Endothelial cell of umbilical vein (primary cell): ENCODE data around the gene XXYLT1. TPM values are rescaled to one million over a fixed set of nuclear protein-coding genes. Genes with fewer than 3 reads are reported as not detected.

Source experiments
- BruUV-seq: library from RNA; stranded (reverse); fragments of 400-500 nt; replicated peaks from 2 replicates; lab custom pipeline; 2021; lab: Mats Ljungman, UMichigan
- CTCF ChIA-PET: fragments of 300-600, 350-600 bp; sonication (Branson Sonifier 250); formaldehyde crosslinking; loops from one replicate; lab custom pipeline; 2021; ENCODE audit warnings: antibody characterized with exemption, inconsistent platforms; lab: Charles Lee
- POLR2A ChIA-PET: fragments of 300-600, 350-600 bp; sonication (Branson Sonifier 250); formaldehyde crosslinking; loops from one replicate; lab custom pipeline; 2021; ENCODE audit warnings: antibody characterized with exemption, inconsistent platforms; lab: Charles Lee
- DNase-seq: peaks from one replicate; pipeline ENCODE4 v3.0.0-alpha.2; 2011; ENCODE audit warnings: low read depth, low spot score
- FAIRE-seq: peaks from 2 replicates; lab custom pipeline; 2011; peaks lifted over from hg19 to GRCh38; lab: Jason Lieb, UNC
- H2AFZ ChIP-seq: 2 replicates; pipeline ENCODE4 v1.6.0; 2012; ENCODE audit warnings: low read depth, low read length, control low read depth, inconsistent platforms
- H3K27ac ChIP-seq: 2 replicates; pipeline ENCODE4 v1.5.1; 2011; ENCODE audit warnings: low read depth, mild to moderate bottlenecking, control low read depth, low read length, moderate library complexity; ENCODE audit not compliant: insufficient read depth
- H3K27me3 ChIP-seq, 2 experiments: 2 replicates each; pipeline versions ENCODE4 v1.6.0 to v1.6.1; 2011; ENCODE audit warnings: low read length in 2 of 2, mixed read lengths in 1 of 2; ENCODE audit not compliant: control insufficient read depth in 2 of 2, insufficient read depth in 2 of 2
- H3K36me3 ChIP-seq, 2 experiments: 2 replicates in 1 of 2; 3 replicates in 1 of 2; pipeline ENCODE4 v1.5.1; 2011; ENCODE audit warnings: low read length in 2 of 2, mild to moderate bottlenecking in 1 of 2, moderate library complexity in 1 of 2; ENCODE audit not compliant: control insufficient read depth in 2 of 2, insufficient read depth in 2 of 2; ENCODE audit errors: extremely low read depth in 1 of 2
- H3K4me1 ChIP-seq: 3 replicates; pipeline ENCODE4 v1.5.1; 2011; ENCODE audit warnings: mild to moderate bottlenecking, low read length; ENCODE audit not compliant: control insufficient read depth, insufficient read depth; ENCODE audit errors: extremely low read depth
- H3K4me2 ChIP-seq: 2 replicates; pipeline ENCODE4 v1.6.1; 2011; ENCODE audit warnings: low read length, control low read depth, mixed read lengths; ENCODE audit not compliant: insufficient read depth
- H3K4me3 ChIP-seq, 3 experiments: fragments of 200-600 bp in 1 of 3; sonication (generic), shearing (Covaris generic) in 1 of 3; replicated peaks in 1 of 3; 2 replicates each; pipeline ENCODE4 v1.5.1; 2011 to 2016; ENCODE audit warnings: control low read depth in 3 of 3, low read length in 3 of 3, mild to moderate bottlenecking in 2 of 3, inconsistent platforms in 1 of 3, low read depth in 1 of 3, moderate library complexity in 1 of 3; ENCODE audit not compliant: insufficient read depth in 1 of 3
- H3K79me2 ChIP-seq: 2 replicates; pipeline ENCODE4 v1.6.0; 2012; ENCODE audit warnings: low read length, inconsistent platforms; ENCODE audit not compliant: control insufficient read depth, insufficient read depth
- H3K9ac ChIP-seq: replicated peaks from 2 replicates; pipeline ENCODE3; 2011; ENCODE audit warnings: low read length, control low read depth; ENCODE audit not compliant: insufficient read depth; ENCODE audit errors: extremely low read depth
- H3K9me1 ChIP-seq: replicated peaks from 3 replicates; pipeline ENCODE4 v1.6.0; 2011; ENCODE audit warnings: mild to moderate bottlenecking, low read length; ENCODE audit not compliant: control insufficient read depth, insufficient read depth; ENCODE audit errors: extremely low read depth
- H3K9me3 ChIP-seq: replicated peaks from 2 replicates; pipeline ENCODE4 v1.5.1; 2012; ENCODE audit warnings: low read length, inconsistent platforms; ENCODE audit not compliant: control insufficient read depth, insufficient read depth
- H4K20me1 ChIP-seq: replicated peaks from 2 replicates; pipeline ENCODE3; 2011; ENCODE audit warnings: mild to moderate bottlenecking, low read length; ENCODE audit not compliant: control insufficient read depth, insufficient read depth; ENCODE audit errors: extremely low read depth
- CTCF ChIP-seq, 2 donors: IDR thresholded peaks; 1 replicate in 1 of 2; 2 replicates in 1 of 2; pipeline ENCODE4 v1.5.1; 2011; ENCODE audit warnings: low read length in 2 of 2, mild to moderate bottlenecking in 2 of 2, moderate library complexity in 2 of 2, control low read depth in 1 of 2, inconsistent platforms in 1 of 2, low read depth in 1 of 2; ENCODE audit not compliant: insufficient read depth in 1 of 2; ENCODE audit errors: extremely low read depth in 1 of 2
- FOS ChIP-seq: IDR thresholded peaks from 2 replicates; pipeline ENCODE4 v1.6.1; 2011; ENCODE audit warnings: mild to moderate bottlenecking, low read length, moderate library complexity, borderline replicate concordance; ENCODE audit not compliant: insufficient read depth
- GATA2 ChIP-seq: IDR thresholded peaks from 2 replicates; pipeline ENCODE4 v1.7.0; 2011; ENCODE audit warnings: low read depth, mild to moderate bottlenecking, moderate library complexity, mixed read lengths, low read length; ENCODE audit not compliant: insufficient read length, insufficient read depth
- MAX ChIP-seq: IDR thresholded peaks from 2 replicates; pipeline ENCODE4 v1.6.1; 2011; ENCODE audit not compliant: insufficient read depth, insufficient read length
- POLR2A ChIP-seq: IDR thresholded peaks from 2 replicates; pipeline ENCODE4 v1.6.1; 2012; ENCODE audit warnings: low read depth, mild to moderate bottlenecking, control low read depth, low read length
- POLR2AphosphoS5 ChIP-seq: IDR thresholded peaks from 2 replicates; pipeline ENCODE4 v1.6.1; 2012; ENCODE audit warnings: low read depth, mild to moderate bottlenecking, control low read depth, low read length, moderate library complexity; ENCODE audit not compliant: insufficient read depth
- dilution Hi-C: fragments of 300-500 bp; cut with MboI; formaldehyde crosslinking; loops from one replicate; pipeline ENCODE4 v1.15.0; 2019; ENCODE audit warnings: low sequenced_read_pairs; ENCODE audit not compliant: extremely low pct_ligation_motif_present
- intact Hi-C: fragments of 100-400 bp; cut with micrococcal nuclease; formaldehyde crosslinking; loops from one replicate; pipeline ENCODE4 v1.10.0; 2022
- polyA plus RNA-seq, 4 experiments: library from polyadenylated mRNA; depleted of rRNA in 3 of 4; stranded (reverse) in 3 of 4; unstranded in 1 of 4; fragments of >200 nt; gene quantifications; 2 replicates each; pipeline versions ENCODE4 v1.2.1 to v1.2.3, GENCODE V29; 2011 to 2012; ENCODE audit warnings: missing spikeins in 1 of 4
- total RNA-seq: library from RNA; stranded (reverse); gene quantifications from 2 replicates; pipeline ENCODE4 v1.2.3, GENCODE V29; 2021

The XXYLT1 gene
- total and polyA plus RNA-seq, 2 donors (not counting 3 experiments of a cell fraction or from before 2014, with no cell fraction given): 54.4 to 78.1 TPM

GRCh38 chr3:195250473-195251251, 20.3 kb downstream of the XXYLT1 start:
- H3K27ac ChIP-seq: no peak overlapping the region
- peak; percentile 57 for DNase-seq

More at GRCh38 chr3:195250473-195251251, 20.3 kb downstream of the XXYLT1 start:
- Histone ChIP-seq H3K9ac (no peak overlapping the region), H4K20me1 (no peaks in the 10 kb centered on the region), H3K4me2 (no peak overlapping the region), H2AFZ (no peak overlapping the region), H3K9me3 (no peaks in the 10 kb centered on the region), H3K9me1 (no peaks in the 10 kb centered on the region), H3K4me1 (no peaks in the 10 kb centered on the region), H3K36me3 (peaks cover 0 to 3% of the 10 kb centered on the region in 2 experiments), H3K79me2 (peaks cover 26% of the 10 kb centered on the region), H3K27me3 (no peaks in the 10 kb centered on the region), H3K4me3 (no peak overlapping the region)
- intact Hi-C loops: no loop called here
- CTCF ChIA-PET: interaction anchor here (0.5 to 1.9 kb wide), 19 partner anchors 12 to 578 kb away, joined by 3 to 12 read pairs (median 3); partner anchors contain the start of gene LSG1
- TF ChIP-seq FOS (no peak), MAX (no peak), POLR2AphosphoS5 (no peak), GATA2 (no peak), CTCF (IDR thresholded peaks at IDR 0.05; ENCODE audit: extremely low read depth in 1 of 2, insufficient read depth in 1 of 2, low read depth in 1 of 2, low read length in 2 of 2) (peak; percentile 20 to 29), POLR2A (no peak)
- no peak for FAIRE-seq
- dilution Hi-C loops: no loop called here
- BruUV-seq: no TSS peak
- POLR2A ChIA-PET: no interaction called here
